ENCODE data around the gene STEAP1B. TPM values are rescaled to one million over a fixed set of nuclear protein-coding genes. Genes with fewer than 3 reads are reported as not detected.

STEAP1B gene
- total RNA-seq, 1 donor from 2014 or later, result 5.6 TPM

DNA sequence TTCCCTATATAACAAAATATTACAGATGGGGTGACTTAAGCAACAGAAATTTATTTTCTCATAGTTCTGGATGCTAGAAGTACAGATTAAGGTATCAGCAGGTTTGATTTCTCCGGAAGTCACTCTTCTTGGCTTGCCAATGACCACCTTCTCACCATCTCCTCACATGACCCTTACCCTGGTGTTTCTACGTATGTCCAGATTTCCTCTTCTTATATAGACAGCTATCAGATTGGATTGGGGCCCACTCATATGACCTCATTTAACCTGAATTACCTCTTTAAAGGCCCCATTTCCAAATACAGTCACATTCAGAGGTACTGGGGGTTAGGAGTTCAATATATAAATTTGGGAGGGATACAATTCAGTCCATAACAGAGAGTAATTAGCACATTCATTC, 126.1 kb downstream of the STEAP1B start:
- Mint-ChIP-seq H3K4me1 (ENCODE audit: unreplicated experiment) (peaks cover 15% of the 10 kb centered on the region), H3K27ac (ENCODE audit: unreplicated experiment) (no peak overlapping the region), H3K9me3 (ENCODE audit: unreplicated experiment) (no peaks in the 10 kb centered on the region), H3K4me3 (ENCODE audit: unreplicated experiment) (no peak overlapping the region), H3K27me3 (ENCODE audit: unreplicated experiment) (no peaks in the 10 kb centered on the region), H3K36me3 (ENCODE audit: low read depth, unreplicated experiment) (no peaks in the 10 kb centered on the region)
- TF ChIP-seq, protein P1, sequence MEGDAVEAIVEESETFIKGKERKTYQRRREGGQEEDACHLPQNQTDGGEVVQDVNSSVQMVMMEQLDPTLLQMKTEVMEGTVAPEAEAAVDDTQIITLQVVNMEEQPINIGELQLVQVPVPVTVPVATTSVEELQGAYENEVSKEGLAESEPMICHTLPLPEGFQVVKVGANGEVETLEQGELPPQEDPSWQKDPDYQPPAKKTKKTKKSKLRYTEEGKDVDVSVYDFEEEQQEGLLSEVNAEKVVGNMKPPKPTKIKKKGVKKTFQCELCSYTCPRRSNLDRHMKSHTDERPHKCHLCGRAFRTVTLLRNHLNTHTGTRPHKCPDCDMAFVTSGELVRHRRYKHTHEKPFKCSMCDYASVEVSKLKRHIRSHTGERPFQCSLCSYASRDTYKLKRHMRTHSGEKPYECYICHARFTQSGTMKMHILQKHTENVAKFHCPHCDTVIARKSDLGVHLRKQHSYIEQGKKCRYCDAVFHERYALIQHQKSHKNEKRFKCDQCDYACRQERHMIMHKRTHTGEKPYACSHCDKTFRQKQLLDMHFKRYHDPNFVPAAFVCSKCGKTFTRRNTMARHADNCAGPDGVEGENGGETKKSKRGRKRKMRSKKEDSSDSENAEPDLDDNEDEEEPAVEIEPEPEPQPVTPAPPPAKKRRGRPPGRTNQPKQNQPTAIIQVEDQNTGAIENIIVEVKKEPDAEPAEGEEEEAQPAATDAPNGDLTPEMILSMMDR (IDR thresholded peaks at IDR 0.05; ENCODE audit: unreplicated experiment), result no peak
- no peak for DNase-seq (ENCODE audit: low spot score)

DNA sequence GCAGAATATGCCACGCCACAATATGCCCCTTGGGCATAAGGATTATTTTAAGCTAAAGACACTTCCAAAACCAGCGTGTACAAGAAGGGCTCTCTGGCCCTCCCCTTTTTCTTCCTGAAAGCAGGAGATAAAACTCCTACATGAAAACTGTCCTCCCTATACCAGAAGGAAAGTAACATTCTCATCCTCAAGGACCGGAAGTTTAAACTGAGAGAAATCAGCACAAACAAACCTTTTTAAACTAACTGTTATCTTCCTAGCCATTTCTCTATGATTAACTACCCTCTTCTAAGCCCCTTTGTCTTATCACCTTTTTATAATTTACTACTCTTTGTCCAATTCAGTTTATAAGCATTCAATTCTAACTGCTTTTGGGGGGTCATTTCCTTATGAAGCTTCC, 126.6 kb downstream of the STEAP1B start:
- no peak for DNase-seq (ENCODE audit: low spot score)
- TF ChIP-seq, protein P1 (IDR thresholded peaks at IDR 0.05; ENCODE audit: unreplicated experiment), result no peak
- Mint-ChIP-seq H3K36me3 (ENCODE audit: low read depth, unreplicated experiment) (no peaks in the 10 kb centered on the region), H3K4me1 (ENCODE audit: unreplicated experiment) (peaks cover 15% of the 10 kb centered on the region), H3K9me3 (ENCODE audit: unreplicated experiment) (no peaks in the 10 kb centered on the region), H3K27me3 (ENCODE audit: unreplicated experiment) (no peaks in the 10 kb centered on the region), H3K27ac (ENCODE audit: unreplicated experiment) (no peak overlapping the region), H3K4me3 (ENCODE audit: unreplicated experiment) (no peak overlapping the region)

DNA sequence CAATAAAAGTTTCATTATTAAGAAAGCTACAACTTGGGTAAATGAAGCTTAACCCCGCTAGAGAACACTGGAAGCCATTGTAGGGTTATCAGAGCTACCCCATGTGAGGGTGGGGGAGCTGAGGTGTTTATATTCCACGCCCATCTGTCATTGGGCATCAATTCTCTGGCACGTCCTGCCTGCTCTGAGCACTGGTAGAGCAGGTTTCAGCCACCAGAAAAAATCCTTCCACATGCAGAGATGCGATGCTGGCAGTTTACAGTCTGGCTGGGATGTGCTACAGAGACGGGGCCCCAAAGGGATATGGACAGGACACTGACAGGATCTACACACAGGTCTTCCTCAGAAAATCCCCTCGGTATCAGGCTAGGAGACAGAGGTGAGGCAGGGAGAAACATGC, 127.1 kb downstream of the STEAP1B start:
- H3K4me1 Mint-ChIP-seq (ENCODE audit: unreplicated experiment), result peaks cover 12% of the 10 kb centered on the region
- no peaks in the 10 kb centered on the region for H3K27me3 Mint-ChIP-seq (ENCODE audit: unreplicated experiment)
- TF ChIP-seq, protein P1 (IDR thresholded peaks at IDR 0.05; ENCODE audit: unreplicated experiment), result no peak
- H3K27ac Mint-ChIP-seq (ENCODE audit: unreplicated experiment), result no peak overlapping the region
- DNase-seq (ENCODE audit: low spot score), result no peak
- no peaks in the 10 kb centered on the region for H3K36me3 Mint-ChIP-seq (ENCODE audit: low read depth, unreplicated experiment)
- H3K4me3 Mint-ChIP-seq (ENCODE audit: unreplicated experiment), result no peak overlapping the region
- H3K9me3 Mint-ChIP-seq (ENCODE audit: unreplicated experiment), result no peaks in the 10 kb centered on the region

DNA sequence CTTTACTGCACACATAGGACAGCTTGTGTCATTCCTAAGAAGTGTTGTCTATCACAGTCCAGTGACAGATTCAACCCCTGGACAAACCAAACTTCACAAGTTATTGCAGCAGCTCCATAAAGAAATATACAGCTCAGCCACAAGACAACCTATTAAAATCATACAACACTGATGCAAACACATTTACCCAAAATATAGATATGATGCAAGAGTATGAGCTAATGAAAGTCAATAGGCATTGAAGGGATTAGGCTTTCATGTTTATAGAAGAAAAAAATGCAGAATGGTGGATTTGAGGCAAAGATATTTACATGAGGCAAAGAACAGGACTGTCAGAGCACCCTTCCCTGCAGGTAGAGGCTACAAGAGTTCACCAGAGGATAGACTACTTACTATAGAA, 128.1 kb downstream of the STEAP1B start:
- TF ChIP-seq, protein P1 (IDR thresholded peaks at IDR 0.05; ENCODE audit: unreplicated experiment), result no peak
- Mint-ChIP-seq H3K4me3 (ENCODE audit: unreplicated experiment) (no peak overlapping the region), H3K36me3 (ENCODE audit: low read depth, unreplicated experiment) (no peaks in the 10 kb centered on the region), H3K27ac (ENCODE audit: unreplicated experiment) (no peak overlapping the region), H3K27me3 (ENCODE audit: unreplicated experiment) (no peaks in the 10 kb centered on the region), H3K9me3 (ENCODE audit: unreplicated experiment) (no peaks in the 10 kb centered on the region), H3K4me1 (ENCODE audit: unreplicated experiment) (peaks cover 5% of the 10 kb centered on the region)
- no peak for DNase-seq (ENCODE audit: low spot score)

Other genes starting within 250 kb of the STEAP1B start
- 135 TPM for gene RAPGEF5, start 143.0 kb downstream of the STEAP1B start, total RNA-seq (ENCODE audit: unreplicated experiment)
- not detected for gene IL6, start 227.0 kb upstream of the STEAP1B start, total RNA-seq (ENCODE audit: unreplicated experiment)

Measured in endothelial cell (in vitro differentiated cells).